MCF 10A (cell line): ENCODE measurements around the gene ITPKC. TPM values are rescaled to one million over a fixed set of nuclear protein-coding genes. Genes with fewer than 3 reads are reported as not detected.

Source experiments
- BruUV-seq: library from RNA; stranded (reverse); fragments of 400-500 nt; replicated peaks from 2 replicates; lab custom pipeline; 2021; lab: Mats Ljungman, UMichigan
- CTCF ChIA-PET: fragments of 300-600 bp; sonication (Branson Sonifier 250); formaldehyde crosslinking; extraction: SDS; loops from one replicate; lab custom pipeline; 2021; ENCODE audit warnings: antibody characterized with exemption, inconsistent platforms; lab: Yijun Ruan, JAX
- POLR2A ChIA-PET: fragments of 300-600, 350-650 bp; sonication (Branson Sonifier 250); formaldehyde crosslinking; extraction: SDS; loops from one replicate; lab custom pipeline; 2020; ENCODE audit warnings: antibody characterized with exemption, inconsistent platforms; lab: Yijun Ruan, JAX
- DNase-seq: peaks from one replicate; pipeline ENCODE4 v3.0.0-alpha.2; 2018; ENCODE audit not compliant: unreplicated experiment
- H3K27ac Mint-ChIP-seq: one replicate; pipeline ENCODE4 v1.8.0; 2022; ENCODE audit warnings: mild to moderate bottlenecking, low read depth, mixed read lengths; ENCODE audit not compliant: unreplicated experiment
- H3K27me3 Mint-ChIP-seq: one replicate; pipeline ENCODE4 v1.8.0; 2022; ENCODE audit warnings: mixed read lengths; ENCODE audit not compliant: insufficient read depth, unreplicated experiment
- H3K36me3 Mint-ChIP-seq: one replicate; pipeline ENCODE4 v1.8.0; 2022; ENCODE audit warnings: mild to moderate bottlenecking, moderate library complexity, mixed read lengths; ENCODE audit not compliant: insufficient read depth, unreplicated experiment
- H3K4me1 Mint-ChIP-seq: one replicate; pipeline ENCODE4 v1.8.0; 2022; ENCODE audit warnings: mixed read lengths; ENCODE audit not compliant: insufficient read depth, unreplicated experiment
- H3K4me3 Mint-ChIP-seq: one replicate; pipeline ENCODE4 v1.8.0; 2022; ENCODE audit warnings: mild to moderate bottlenecking, moderate library complexity, mixed read lengths; ENCODE audit not compliant: unreplicated experiment
- H3K9me3 Mint-ChIP-seq: one replicate; pipeline ENCODE4 v1.8.0; 2022; ENCODE audit warnings: mixed read lengths; ENCODE audit not compliant: unreplicated experiment
- CTCF ChIP-seq: fragments of 200-600 bp; IDR thresholded peaks from one replicate; pipeline ENCODE4 v1.8.0; 2022; ENCODE audit warnings: antibody characterized with exemption, mild to moderate bottlenecking; ENCODE audit not compliant: unreplicated experiment
- intact Hi-C: fragments of 100-400 bp; cut with micrococcal nuclease; formaldehyde crosslinking; loops from 2 replicates; pipeline ENCODE4 v1.14.1; 2022
- total RNA-seq: library from RNA; stranded (reverse); gene quantifications from 2 replicates; pipeline ENCODE4 v1.2.3, GENCODE V29; 2022

ITPKC gene
- total RNA-seq, 1 experiment from 2014 or later, result 33.2 TPM

DNA sequence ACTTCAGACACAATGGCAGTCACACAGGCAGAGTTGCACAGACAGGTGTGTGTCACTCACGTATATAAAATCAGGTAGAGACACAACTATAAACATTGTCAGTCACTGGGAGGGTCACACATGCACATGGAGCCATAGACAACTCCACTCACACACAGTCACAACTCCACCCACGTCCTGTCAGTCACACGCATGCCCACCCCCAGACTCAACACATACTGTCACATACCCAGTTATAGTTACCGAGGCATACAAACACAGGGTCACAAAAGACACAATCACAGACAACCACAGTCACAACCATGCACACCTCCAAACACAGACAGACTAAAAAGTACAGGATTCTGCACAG lies 27.9 kb upstream of the ITPKC start:
- intact Hi-C loops, result no loop called here
- ChIA-PET POLR2A (interaction anchor here (0.7 kb wide), 1 partner anchor 11 kb away, joined by 3 read pairs; no protein-coding TSS in a partner anchor), CTCF (no interaction called here)
- Mint-ChIP-seq H3K27ac (no peak overlapping the region), H3K9me3 (no peaks in the 10 kb centered on the region), H3K36me3 (peaks cover 14% of the 10 kb centered on the region), H3K4me1 (peaks cover 18% of the 10 kb centered on the region), H3K4me3 (no peak overlapping the region), H3K27me3 (no peaks in the 10 kb centered on the region)
- DNase-seq, result no peak
- no TSS peak for BruUV-seq
- no peak for TF ChIP-seq CTCF

DNA sequence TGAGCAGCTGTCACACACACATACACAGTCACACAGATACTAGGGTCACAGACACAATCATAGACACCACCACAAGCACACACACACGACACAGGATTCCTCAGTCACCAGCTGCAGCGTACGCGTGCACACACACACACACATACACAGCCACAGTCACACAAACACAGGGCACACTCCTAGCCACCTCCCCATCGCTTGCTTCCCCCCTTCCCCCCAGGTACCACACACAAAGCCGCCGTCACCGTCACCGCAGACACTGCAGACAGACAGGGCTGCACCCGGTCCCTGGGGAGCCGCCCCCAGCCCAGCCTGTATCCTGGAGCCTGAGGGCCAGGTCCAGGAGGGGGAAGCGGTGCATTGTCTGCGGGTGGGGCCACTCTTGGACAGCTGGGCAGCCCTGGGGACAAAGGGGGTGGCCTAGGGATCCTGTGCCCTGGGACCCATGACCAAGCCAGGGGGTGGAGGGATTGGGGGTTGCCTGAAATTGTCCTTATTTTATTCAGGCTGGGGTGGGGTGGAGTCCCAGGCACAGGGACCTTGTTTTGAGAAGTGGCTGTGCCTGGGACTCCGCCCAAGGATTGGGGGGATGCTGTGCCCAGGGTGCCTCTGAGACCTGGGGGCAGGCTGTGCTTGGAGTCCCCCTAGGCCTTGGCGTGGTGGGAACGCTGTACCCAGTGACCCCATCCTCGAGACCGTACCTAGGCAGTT lies 27.4 kb upstream of the ITPKC start:
- POLR2A ChIA-PET, result no interaction called here
- no peaks in the 10 kb centered on the region for H3K9me3 Mint-ChIP-seq
- peaks cover 18% of the 10 kb centered on the region for H3K4me1 Mint-ChIP-seq
- no TSS peak for BruUV-seq
- H3K27me3 Mint-ChIP-seq, result no peaks in the 10 kb centered on the region
- peaks cover 14% of the 10 kb centered on the region for H3K36me3 Mint-ChIP-seq
- H3K27ac Mint-ChIP-seq, result no peak overlapping the region
- intact Hi-C loops, result loop anchor here (1.0 kb wide), 1 partner anchor 26 kb away; no protein-coding TSS in a partner anchor
- no peak overlapping the region for H3K4me3 Mint-ChIP-seq
- CTCF ChIA-PET, result no interaction called here
- TF ChIP-seq CTCF, result no peak
- no peak for DNase-seq

- ChIA-PET CTCF (interaction anchor here (1.1 kb wide), 1 partner anchor 17 kb away, joined by 3 read pairs; no protein-coding TSS in a partner anchor), POLR2A (interaction anchor here (0.8 to 2.0 kb wide), 16 partner anchors 12 to 247 kb away, joined by 3 to 21 read pairs (median 4); partner anchors contain the start of genes ACTMAP, COQ8B, ITPKC and RAB4B)
- Mint-ChIP-seq H3K4me1 (peaks cover 14% of the 10 kb centered on the region), H3K4me3 (no peak within 1 kb of the TSS), H3K27ac (peak within 1 kb of the TSS; percentile 90), H3K27me3 (no peaks in the 10 kb centered on the region), H3K36me3 (peaks cover 13% of the 10 kb centered on the region), H3K9me3 (no peaks in the 10 kb centered on the region)
- no TSS peak for BruUV-seq
- intact Hi-C loops, result loop anchor here (1.0 kb wide), 1 partner anchor 25 kb away; no protein-coding TSS in a partner anchor
- DNase-seq, result no peak
- no peak for TF ChIP-seq CTCF
Measured at GRCh38 chr19:40690050-40690692, 26.7 kb upstream of the ITPKC start, which contains the start of gene NUMBL. Gene NUMBL, minus strand, starts transcription at chr19:40690651. Its CDS starts 168 bp downstream, at chr19:40690483.
